ENCODE data around the gene PODXL2.

- TF ChIP-seq CTCF (IDR thresholded peaks at IDR 0.05; ENCODE audit: insufficient read depth, low read depth, low read length) = no peak
- no peak for TF ChIP-seq EZH2 (IDR thresholded peaks at IDR 0.05; ENCODE audit: insufficient read depth, low read length)
Measured at GRCh38 chr3:127720161-127720823, 91.3 kb downstream of the PODXL2 start.

Measured in astrocyte (in vitro differentiated cells and primary cell).